ENCODE results near the gene TUBB1.

The TUBB1 gene

DNA sequence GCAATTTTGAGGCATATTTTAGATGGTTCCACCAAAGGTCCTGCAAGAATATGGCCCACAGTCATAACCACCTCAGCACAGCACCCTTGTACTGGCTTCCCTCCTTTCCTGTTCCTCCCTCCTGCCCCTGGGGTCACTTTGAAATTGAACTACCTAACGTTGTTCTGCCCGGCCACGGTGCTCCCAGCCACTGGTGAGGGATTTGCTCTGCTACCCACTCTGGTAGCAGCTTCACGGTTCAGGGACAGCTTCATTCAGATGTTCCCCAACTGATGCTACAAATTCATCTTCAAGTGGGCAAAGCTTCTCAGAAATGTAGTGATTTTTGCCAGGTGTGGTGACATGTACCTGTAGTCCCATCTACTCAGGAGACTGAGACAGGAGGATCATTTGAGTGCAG is 46.0 kb upstream of the TUBB1 start:
- no peak overlapping the region for H3K4me2 ChIP-seq (ENCODE audit: low read length)
- H3K4me1 ChIP-seq (ENCODE audit: low read length): peaks cover 30% of the 10 kb centered on the region
- peaks cover 14% of the 10 kb centered on the region for H3K36me3 ChIP-seq (replicated peaks; ENCODE audit: low read depth, low read length)
- no peak overlapping the region for H3K4me3 ChIP-seq (ENCODE audit: low read length)
- H2AFZ ChIP-seq (ENCODE audit: low read depth, low read length): no peak overlapping the region
- H3K9ac ChIP-seq (ENCODE audit: low read length): no peak overlapping the region
- peaks cover 20% of the 10 kb centered on the region for H3K27me3 ChIP-seq (ENCODE audit: low read depth, low read length)
- H3K79me2 ChIP-seq (ENCODE audit: low read length): no peaks in the 10 kb centered on the region
- no peak overlapping the region for H3K27ac ChIP-seq (ENCODE audit: low read length)
- TF ChIP-seq EZH2phosphoT487 (IDR thresholded peaks at IDR 0.05; ENCODE audit: low read depth): no peak
- TF ChIP-seq, protein P1, sequence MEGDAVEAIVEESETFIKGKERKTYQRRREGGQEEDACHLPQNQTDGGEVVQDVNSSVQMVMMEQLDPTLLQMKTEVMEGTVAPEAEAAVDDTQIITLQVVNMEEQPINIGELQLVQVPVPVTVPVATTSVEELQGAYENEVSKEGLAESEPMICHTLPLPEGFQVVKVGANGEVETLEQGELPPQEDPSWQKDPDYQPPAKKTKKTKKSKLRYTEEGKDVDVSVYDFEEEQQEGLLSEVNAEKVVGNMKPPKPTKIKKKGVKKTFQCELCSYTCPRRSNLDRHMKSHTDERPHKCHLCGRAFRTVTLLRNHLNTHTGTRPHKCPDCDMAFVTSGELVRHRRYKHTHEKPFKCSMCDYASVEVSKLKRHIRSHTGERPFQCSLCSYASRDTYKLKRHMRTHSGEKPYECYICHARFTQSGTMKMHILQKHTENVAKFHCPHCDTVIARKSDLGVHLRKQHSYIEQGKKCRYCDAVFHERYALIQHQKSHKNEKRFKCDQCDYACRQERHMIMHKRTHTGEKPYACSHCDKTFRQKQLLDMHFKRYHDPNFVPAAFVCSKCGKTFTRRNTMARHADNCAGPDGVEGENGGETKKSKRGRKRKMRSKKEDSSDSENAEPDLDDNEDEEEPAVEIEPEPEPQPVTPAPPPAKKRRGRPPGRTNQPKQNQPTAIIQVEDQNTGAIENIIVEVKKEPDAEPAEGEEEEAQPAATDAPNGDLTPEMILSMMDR (IDR thresholded peaks at IDR 0.05; ENCODE audit: low read depth, low read length): no peak
- peaks cover 18% of the 10 kb centered on the region for H3K9me3 ChIP-seq (ENCODE audit: insufficient read depth, low read length)
- no peaks in the 10 kb centered on the region for H4K20me1 ChIP-seq (ENCODE audit: insufficient read depth, low read length)

DNA sequence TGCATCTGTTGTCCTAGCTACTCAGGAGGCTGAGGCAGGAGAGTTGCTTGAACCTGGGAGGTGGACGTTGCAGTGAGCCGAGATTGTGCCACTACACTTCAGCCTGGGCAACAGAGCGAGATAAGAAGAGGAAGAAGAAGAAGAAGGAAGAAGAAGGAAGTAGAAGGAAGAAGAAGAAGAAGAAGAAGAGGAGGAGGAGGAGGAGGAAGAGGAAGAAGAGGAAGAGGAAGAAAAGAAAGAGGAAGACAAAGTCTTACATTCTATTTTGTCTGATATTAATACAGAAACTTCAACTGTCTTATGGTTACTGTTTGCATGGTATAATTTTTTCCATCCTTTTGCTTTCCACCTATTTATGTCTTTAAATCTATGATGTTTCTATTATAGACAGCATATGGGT is 45.4 kb upstream of the TUBB1 start:
- Histone ChIP-seq H3K79me2 (ENCODE audit: low read length) (no peaks in the 10 kb centered on the region), H2AFZ (ENCODE audit: low read depth, low read length) (no peak overlapping the region), H3K27me3 (ENCODE audit: low read depth, low read length) (peaks cover 14% of the 10 kb centered on the region), H3K4me1 (ENCODE audit: low read length) (peaks cover 37% of the 10 kb centered on the region), H3K4me2 (ENCODE audit: low read length) (no peak overlapping the region), H3K9me3 (ENCODE audit: insufficient read depth, low read length) (peaks cover 18% of the 10 kb centered on the region), H3K9ac (ENCODE audit: low read length) (no peak overlapping the region), H3K4me3 (ENCODE audit: low read length) (no peak overlapping the region), H4K20me1 (ENCODE audit: insufficient read depth, low read length) (no peaks in the 10 kb centered on the region), H3K27ac (ENCODE audit: low read length) (no peak overlapping the region), H3K36me3 (replicated peaks; ENCODE audit: low read depth, low read length) (peaks cover 14% of the 10 kb centered on the region)
- no peak for TF ChIP-seq EZH2phosphoT487 (IDR thresholded peaks at IDR 0.05; ENCODE audit: low read depth)
- TF ChIP-seq, protein P1 (IDR thresholded peaks at IDR 0.05; ENCODE audit: low read depth, low read length): no peak

DNA sequence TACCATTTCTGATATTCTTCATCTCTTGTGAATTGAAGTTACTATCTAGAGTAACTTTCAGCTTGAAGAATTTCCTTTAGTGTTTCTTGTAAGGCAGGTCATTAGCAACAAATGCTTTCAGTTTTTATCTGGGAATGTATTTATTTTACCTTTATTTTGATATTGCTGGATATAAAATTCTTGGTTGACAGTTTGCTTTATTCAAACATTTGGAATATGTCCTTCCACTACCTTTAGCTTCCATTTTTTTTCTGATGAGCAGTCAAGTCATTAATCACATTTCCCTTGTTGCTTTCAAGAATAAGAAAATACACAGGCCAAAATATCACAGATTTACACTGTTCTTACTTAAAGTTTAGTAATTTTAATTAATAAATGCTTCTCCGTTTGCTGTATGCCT is 43.9 kb upstream of the TUBB1 start:
- peaks cover 43% of the 10 kb centered on the region for H3K4me1 ChIP-seq (ENCODE audit: low read length)
- peaks cover 14% of the 10 kb centered on the region for H3K9me3 ChIP-seq (ENCODE audit: insufficient read depth, low read length)
- H3K4me2 ChIP-seq (ENCODE audit: low read length): no peak overlapping the region
- H3K27me3 ChIP-seq (ENCODE audit: low read depth, low read length): 0 out of 2 replicates have a peak, but pooled peaks cover 4% of the 10 kb centered on the region
- no peaks in the 10 kb centered on the region for H3K79me2 ChIP-seq (ENCODE audit: low read length)
- H3K9ac ChIP-seq (ENCODE audit: low read length): no peak overlapping the region
- H4K20me1 ChIP-seq (ENCODE audit: insufficient read depth, low read length): no peaks in the 10 kb centered on the region
- H3K27ac ChIP-seq (ENCODE audit: low read length): no peak overlapping the region
- TF ChIP-seq, protein P1 (IDR thresholded peaks at IDR 0.05; ENCODE audit: low read depth, low read length): no peak
- no peak for TF ChIP-seq EZH2phosphoT487 (IDR thresholded peaks at IDR 0.05; ENCODE audit: low read depth)
- peaks cover 14% of the 10 kb centered on the region for H3K36me3 ChIP-seq (replicated peaks; ENCODE audit: low read depth, low read length)
- no peak overlapping the region for H2AFZ ChIP-seq (ENCODE audit: low read depth, low read length)
- no peak overlapping the region for H3K4me3 ChIP-seq (ENCODE audit: low read length)

DNA sequence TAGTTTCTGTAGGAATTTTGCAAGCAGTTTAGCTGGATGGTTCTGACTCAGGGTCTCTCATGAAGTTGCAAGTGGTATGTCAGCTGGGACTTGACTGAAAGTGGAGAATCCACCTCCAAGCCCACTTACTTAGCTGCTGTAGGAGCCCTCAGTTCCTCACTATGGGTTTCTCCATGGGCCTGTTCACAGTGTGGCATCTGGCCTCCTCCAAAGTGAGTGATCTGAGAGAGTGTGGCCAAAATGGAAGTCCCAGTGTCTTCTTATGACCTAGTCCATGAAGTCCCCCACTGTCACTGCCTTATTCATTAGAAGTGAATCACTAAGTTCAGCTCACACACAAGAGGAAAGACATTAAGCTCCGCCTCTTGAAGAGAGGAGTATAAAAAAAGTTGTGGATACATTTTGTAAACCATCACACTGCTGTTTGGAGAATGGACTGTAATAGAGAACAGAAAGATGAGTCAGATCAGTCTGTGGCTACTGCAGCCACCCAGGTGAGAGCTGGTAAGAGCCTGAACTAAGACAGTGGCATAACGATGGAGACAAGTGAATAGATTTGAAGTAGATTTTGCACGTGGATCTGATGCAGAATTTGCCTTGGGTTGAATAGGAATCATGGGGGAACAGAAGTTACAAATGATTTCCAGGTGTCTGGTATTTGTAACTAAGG is 43.0 kb upstream of the TUBB1 start:
- Histone ChIP-seq H3K9me3 (ENCODE audit: insufficient read depth, low read length) (peaks cover 14% of the 10 kb centered on the region), H4K20me1 (ENCODE audit: insufficient read depth, low read length) (no peaks in the 10 kb centered on the region), H3K36me3 (replicated peaks; ENCODE audit: low read depth, low read length) (peaks cover 14% of the 10 kb centered on the region), H3K4me3 (ENCODE audit: low read length) (no peak overlapping the region), H3K27ac (ENCODE audit: low read length) (no peak overlapping the region), H2AFZ (ENCODE audit: low read depth, low read length) (no peak overlapping the region), H3K4me1 (ENCODE audit: low read length) (peaks cover 43% of the 10 kb centered on the region), H3K79me2 (ENCODE audit: low read length) (peaks cover 1% of the 10 kb centered on the region; the same call in 1 of the 2 replicates), H3K4me2 (ENCODE audit: low read length) (no peak overlapping the region), H3K9ac (ENCODE audit: low read length) (no peak overlapping the region), H3K27me3 (ENCODE audit: low read depth, low read length) (no peaks in the 10 kb centered on the region)
- TF ChIP-seq, protein P1 (IDR thresholded peaks at IDR 0.05; ENCODE audit: low read depth, low read length): no peak
- TF ChIP-seq EZH2phosphoT487 (IDR thresholded peaks at IDR 0.05; ENCODE audit: low read depth): no peak
